HL-60 (cell line): ENCODE results near the gene RAB36.

ENCODE experiments used
- DNase-seq, 2 experiments: peaks; one replicate each; pipeline ENCODE4 v3.0.0-alpha.2; 2010 to 2020; ENCODE audit warnings: low read depth in 1 of 2, low spot score in 1 of 2
- H3K27ac ChIP-seq: fragments of 250-450 bp; sonication (Bioruptor Pico); replicated peaks from 2 replicates; pipeline ENCODE4 v1.5.1; 2020; ENCODE audit warnings: mild to moderate bottlenecking, moderate library complexity
- H3K27me3 ChIP-seq: fragments of 250-450 bp; sonication (Bioruptor Pico); 2 replicates; pipeline ENCODE4 v1.5.1; 2021; ENCODE audit warnings: mild to moderate bottlenecking, moderate library complexity; ENCODE audit not compliant: insufficient read depth, poor library complexity, severe bottlenecking
- H3K4me3 ChIP-seq: replicated peaks from 2 replicates; pipeline ENCODE4 v1.5.1; 2011; ENCODE audit warnings: mild to moderate bottlenecking, control low read depth, low read length; ENCODE audit not compliant: insufficient read depth
- GABPA ChIP-seq: IDR thresholded peaks from 2 replicates; pipeline ENCODE4 v1.6.1; 2012; ENCODE audit warnings: low read depth
- POLR2AphosphoS5 ChIP-seq: IDR thresholded peaks from 2 replicates; pipeline ENCODE4 v1.6.1; 2012; ENCODE audit warnings: low read depth
- SPI1 ChIP-seq: IDR thresholded peaks from 2 replicates; pipeline ENCODE4 v1.6.1; 2012; ENCODE audit warnings: low read depth, mild to moderate bottlenecking, borderline replicate concordance
- TF ChIP-seq, protein P1 (sequence below): IDR thresholded peaks from one replicate; pipeline ENCODE4 v1.5.1; 2011; ENCODE audit warnings: low read length, control low read depth, inconsistent platforms; ENCODE audit not compliant: insufficient read depth
- TF ChIP-seq, protein P2 (sequence below): IDR thresholded peaks from 2 replicates; pipeline ENCODE4 v1.6.1; 2012; ENCODE audit warnings: low read depth; ENCODE audit not compliant: insufficient replicate concordance

The RAB36 gene

DNA sequence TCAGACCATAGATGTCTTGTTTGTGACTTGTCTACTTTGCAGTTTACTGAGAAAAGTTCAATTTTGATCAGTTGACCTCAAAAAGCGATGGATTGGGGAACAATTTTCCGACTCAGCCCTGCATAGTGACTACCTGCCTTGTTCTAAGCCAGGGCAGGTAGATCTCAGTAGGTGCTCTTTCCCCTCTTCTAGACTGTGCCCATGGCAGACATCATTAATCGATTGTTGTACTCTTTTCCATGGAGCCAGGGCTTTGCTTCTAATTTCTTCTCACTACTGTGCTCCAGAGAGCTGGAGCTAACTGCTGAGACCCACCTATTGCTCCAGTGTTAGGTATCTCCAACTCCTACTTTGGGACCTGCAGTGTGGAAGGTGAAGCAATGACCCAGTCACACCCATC is 9.9 kb downstream of the RAB36 start:
- no peaks in the 10 kb centered on the region for H3K27me3 ChIP-seq
- TF ChIP-seq, protein P1, sequence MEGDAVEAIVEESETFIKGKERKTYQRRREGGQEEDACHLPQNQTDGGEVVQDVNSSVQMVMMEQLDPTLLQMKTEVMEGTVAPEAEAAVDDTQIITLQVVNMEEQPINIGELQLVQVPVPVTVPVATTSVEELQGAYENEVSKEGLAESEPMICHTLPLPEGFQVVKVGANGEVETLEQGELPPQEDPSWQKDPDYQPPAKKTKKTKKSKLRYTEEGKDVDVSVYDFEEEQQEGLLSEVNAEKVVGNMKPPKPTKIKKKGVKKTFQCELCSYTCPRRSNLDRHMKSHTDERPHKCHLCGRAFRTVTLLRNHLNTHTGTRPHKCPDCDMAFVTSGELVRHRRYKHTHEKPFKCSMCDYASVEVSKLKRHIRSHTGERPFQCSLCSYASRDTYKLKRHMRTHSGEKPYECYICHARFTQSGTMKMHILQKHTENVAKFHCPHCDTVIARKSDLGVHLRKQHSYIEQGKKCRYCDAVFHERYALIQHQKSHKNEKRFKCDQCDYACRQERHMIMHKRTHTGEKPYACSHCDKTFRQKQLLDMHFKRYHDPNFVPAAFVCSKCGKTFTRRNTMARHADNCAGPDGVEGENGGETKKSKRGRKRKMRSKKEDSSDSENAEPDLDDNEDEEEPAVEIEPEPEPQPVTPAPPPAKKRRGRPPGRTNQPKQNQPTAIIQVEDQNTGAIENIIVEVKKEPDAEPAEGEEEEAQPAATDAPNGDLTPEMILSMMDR = no peak
- TF ChIP-seq POLR2AphosphoS5 (no peak), SPI1 (no peak), GABPA (no peak)
- TF ChIP-seq, protein P2, sequence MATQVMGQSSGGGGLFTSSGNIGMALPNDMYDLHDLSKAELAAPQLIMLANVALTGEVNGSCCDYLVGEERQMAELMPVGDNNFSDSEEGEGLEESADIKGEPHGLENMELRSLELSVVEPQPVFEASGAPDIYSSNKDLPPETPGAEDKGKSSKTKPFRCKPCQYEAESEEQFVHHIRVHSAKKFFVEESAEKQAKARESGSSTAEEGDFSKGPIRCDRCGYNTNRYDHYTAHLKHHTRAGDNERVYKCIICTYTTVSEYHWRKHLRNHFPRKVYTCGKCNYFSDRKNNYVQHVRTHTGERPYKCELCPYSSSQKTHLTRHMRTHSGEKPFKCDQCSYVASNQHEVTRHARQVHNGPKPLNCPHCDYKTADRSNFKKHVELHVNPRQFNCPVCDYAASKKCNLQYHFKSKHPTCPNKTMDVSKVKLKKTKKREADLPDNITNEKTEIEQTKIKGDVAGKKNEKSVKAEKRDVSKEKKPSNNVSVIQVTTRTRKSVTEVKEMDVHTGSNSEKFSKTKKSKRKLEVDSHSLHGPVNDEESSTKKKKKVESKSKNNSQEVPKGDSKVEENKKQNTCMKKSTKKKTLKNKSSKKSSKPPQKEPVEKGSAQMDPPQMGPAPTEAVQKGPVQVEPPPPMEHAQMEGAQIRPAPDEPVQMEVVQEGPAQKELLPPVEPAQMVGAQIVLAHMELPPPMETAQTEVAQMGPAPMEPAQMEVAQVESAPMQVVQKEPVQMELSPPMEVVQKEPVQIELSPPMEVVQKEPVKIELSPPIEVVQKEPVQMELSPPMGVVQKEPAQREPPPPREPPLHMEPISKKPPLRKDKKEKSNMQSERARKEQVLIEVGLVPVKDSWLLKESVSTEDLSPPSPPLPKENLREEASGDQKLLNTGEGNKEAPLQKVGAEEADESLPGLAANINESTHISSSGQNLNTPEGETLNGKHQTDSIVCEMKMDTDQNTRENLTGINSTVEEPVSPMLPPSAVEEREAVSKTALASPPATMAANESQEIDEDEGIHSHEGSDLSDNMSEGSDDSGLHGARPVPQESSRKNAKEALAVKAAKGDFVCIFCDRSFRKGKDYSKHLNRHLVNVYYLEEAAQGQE = no peak
- no peak overlapping the region for H3K4me3 ChIP-seq
- DNase-seq = no peak
- no peak overlapping the region for H3K27ac ChIP-seq

DNA sequence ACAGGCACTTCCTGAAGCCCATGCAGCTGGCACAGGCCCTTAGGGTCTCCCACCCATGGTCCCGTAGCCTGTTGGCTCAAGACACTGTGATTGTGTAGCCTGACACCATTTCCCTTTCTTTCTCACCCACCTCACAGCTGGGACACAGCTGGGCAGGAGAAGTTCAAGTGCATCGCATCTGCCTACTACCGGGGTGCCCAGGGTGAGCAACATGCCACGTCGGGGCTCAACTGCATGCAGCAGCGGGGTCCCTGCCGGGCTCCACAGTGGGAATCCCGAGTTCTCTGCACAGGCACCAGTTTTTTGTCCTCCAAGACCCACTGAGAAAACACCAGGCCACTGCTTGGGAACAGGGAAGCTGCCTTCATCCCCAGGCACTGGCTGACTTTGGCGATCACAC is 10.6 kb downstream of the RAB36 start:
- Histone ChIP-seq H3K27me3 (no peaks in the 10 kb centered on the region), H3K27ac (no peak overlapping the region), H3K4me3 (no peak overlapping the region)
- DNase-seq = no peak
- TF ChIP-seq SPI1 = no peak

DNA sequence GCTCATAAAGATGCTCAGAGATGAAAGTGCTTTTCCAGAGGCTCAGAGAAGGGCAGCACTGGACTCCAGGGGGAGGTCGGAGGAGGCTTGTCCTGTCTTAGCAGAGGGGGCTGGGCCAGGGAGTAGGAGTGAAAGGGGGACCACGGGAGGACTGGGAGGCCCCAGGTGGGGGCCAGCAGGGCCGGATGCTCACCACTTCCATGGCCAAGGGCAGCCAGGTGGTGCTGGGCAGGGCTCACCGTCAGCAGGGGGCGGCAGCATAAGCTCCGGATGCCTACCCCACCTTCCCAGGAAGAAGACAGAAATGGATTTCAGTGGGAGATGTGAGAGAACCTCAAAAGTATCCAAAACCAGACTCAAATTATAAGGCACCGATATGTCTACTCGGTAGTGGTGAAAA is 11.0 kb downstream of the RAB36 start:
- Histone ChIP-seq H3K27ac (no peak overlapping the region), H3K27me3 (no peaks in the 10 kb centered on the region), H3K4me3 (no peak overlapping the region)
- TF ChIP-seq, protein P2 = no peak
- TF ChIP-seq POLR2AphosphoS5 (no peak), GABPA (no peak), SPI1 (no peak)
- TF ChIP-seq, protein P1 = no peak
- DNase-seq = no peak

DNA sequence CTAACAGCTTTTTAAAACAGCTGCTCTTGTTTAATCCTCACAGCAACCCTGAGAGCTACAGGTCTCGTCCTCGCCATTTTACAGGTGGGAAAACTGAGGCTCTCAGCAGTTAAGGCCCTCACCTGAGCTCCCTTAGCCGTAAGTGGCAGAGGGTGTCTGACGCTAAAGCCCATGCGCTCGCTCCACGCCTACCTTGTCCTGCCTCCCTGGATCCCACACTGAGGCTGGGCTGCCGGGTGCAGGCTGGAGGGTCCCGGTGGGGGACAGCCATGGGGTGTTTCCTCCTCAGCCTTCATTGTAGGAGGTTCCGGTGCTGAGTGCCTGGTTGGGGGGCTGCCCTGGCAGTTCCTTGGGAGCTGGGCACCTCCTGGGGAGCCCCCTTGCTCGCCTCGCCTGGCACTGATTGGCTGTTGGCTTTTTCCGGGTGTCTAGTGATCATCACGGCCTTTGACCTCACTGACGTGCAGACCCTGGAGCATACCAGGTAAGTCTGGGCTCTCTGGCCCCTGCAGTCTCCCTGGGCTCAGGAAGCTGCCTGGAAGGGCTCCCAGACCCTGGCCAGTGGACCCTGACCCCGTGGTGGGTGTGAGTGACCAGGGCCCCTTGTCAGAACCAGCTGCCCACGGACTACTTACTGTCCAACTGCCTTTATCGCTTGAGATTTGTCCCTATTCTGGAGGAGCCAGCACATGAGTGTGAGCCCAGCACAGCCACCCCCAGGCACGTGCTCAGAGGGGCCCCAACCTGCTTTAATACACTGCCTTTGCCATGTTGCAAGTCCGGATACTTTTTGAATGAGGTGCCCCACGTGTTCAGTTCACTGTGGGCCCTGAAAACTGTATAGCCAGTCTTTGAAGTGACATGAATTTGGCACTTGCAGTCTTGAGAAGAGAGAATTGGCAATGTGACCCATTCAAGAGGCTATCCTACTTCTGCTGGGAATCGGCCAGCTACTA is 12.6 kb downstream of the RAB36 start:
- Histone ChIP-seq H3K4me3 (no peak overlapping the region), H3K27ac (no peak overlapping the region), H3K27me3 (no peaks in the 10 kb centered on the region)
- TF ChIP-seq POLR2AphosphoS5 (no peak), GABPA (no peak), SPI1 (no peak)
- TF ChIP-seq, protein P1 = no peak
- TF ChIP-seq, protein P2 = no peak
- no peak for DNase-seq
